IMR-90 (cell line): ENCODE measurements around the gene IL16. TPM values are rescaled to one million over a fixed set of nuclear protein-coding genes. Genes with fewer than 3 reads are reported as not detected.

ENCODE experiments used
- ATAC-seq: fragments of 200-7000 bp; cut with Tn5 transposase; 2 replicates; pipeline ENCODE4 v1.9.1; 2020; ENCODE audit warnings: low read depth, mild to moderate bottlenecking, moderate library complexity
- BruUV-seq: library from RNA; stranded (reverse); fragments of 400-500 nt; replicated peaks from 2 replicates; lab custom pipeline; 2021; lab: Mats Ljungman, UMichigan
- CTCF ChIA-PET: fragments of 300-600 bp; formaldehyde crosslinking; extraction: SDS; loops from one replicate; lab custom pipeline; 2021; ENCODE audit warnings: antibody characterized with exemption; lab: Yijun Ruan, JAX
- POLR2A ChIA-PET: fragments of 300-600 bp; sonication (Branson Sonifier 250); formaldehyde crosslinking; loops from one replicate; lab custom pipeline; 2022; ENCODE audit warnings: antibody characterized with exemption; ENCODE audit not compliant: unreplicated experiment; lab: Charles Lee
- DNase-seq: peaks from one replicate; pipeline ENCODE4 v3.0.0; 2013
- H2AFZ ChIP-seq: replicated peaks from 2 replicates; pipeline ENCODE3; 2013; ENCODE audit warnings: low read length, mild to moderate bottlenecking; ENCODE audit not compliant: poor library complexity
- H2AK5ac ChIP-seq: 2 replicates; pipeline ENCODE4 v1.6.1; 2013; ENCODE audit warnings: low read depth, low read length, inconsistent platforms
- H2AK9ac ChIP-seq: replicated peaks from 2 replicates; pipeline ENCODE3; 2013; ENCODE audit warnings: mild to moderate bottlenecking, low read depth, low read length, moderate library complexity; ENCODE audit not compliant: poor library complexity
- H2BK120ac ChIP-seq: 2 replicates; pipeline ENCODE4 v1.6.1; 2013; ENCODE audit warnings: low read depth, low read length, inconsistent platforms
- H2BK15ac ChIP-seq: 3 replicates; pipeline ENCODE4 v1.6.1; 2013; ENCODE audit warnings: low read depth, low read length, inconsistent platforms
- H2BK20ac ChIP-seq: 2 replicates; pipeline ENCODE4 v1.6.1; 2013; ENCODE audit warnings: low read depth, mild to moderate bottlenecking, inconsistent platforms, low read length, moderate library complexity
- H2BK5ac ChIP-seq: 2 replicates; pipeline ENCODE4 v1.6.1; 2013; ENCODE audit warnings: mild to moderate bottlenecking, low read depth, low read length, inconsistent platforms; ENCODE audit not compliant: poor library complexity, severe bottlenecking
- H3K14ac ChIP-seq: replicated peaks from 2 replicates; pipeline ENCODE4 v1.6.1; 2013; ENCODE audit warnings: low read depth, low read length, inconsistent platforms
- H3K18ac ChIP-seq: 2 replicates; pipeline ENCODE4 v1.6.1; 2013; ENCODE audit warnings: low read depth, low read length, control low read depth
- H3K23ac ChIP-seq: 2 replicates; pipeline ENCODE4 v1.6.1; 2013; ENCODE audit warnings: low read depth, low read length, inconsistent platforms
- H3K27ac ChIP-seq: 2 replicates; pipeline ENCODE4 v1.5.1; 2013; ENCODE audit warnings: mild to moderate bottlenecking, control low read depth, low read length; ENCODE audit not compliant: insufficient read depth
- H3K27me3 ChIP-seq: 2 replicates; pipeline ENCODE4 v1.6.1; 2013; ENCODE audit warnings: low read length; ENCODE audit not compliant: control insufficient read depth, insufficient read depth
- H3K36me3 ChIP-seq: 2 replicates; pipeline ENCODE4 v1.6.1; 2013; ENCODE audit warnings: low read length, mixed read lengths; ENCODE audit not compliant: control insufficient read depth, insufficient read depth
- H3K4ac ChIP-seq: 2 replicates; pipeline ENCODE4 v1.6.1; 2013; ENCODE audit warnings: low read depth, low read length, inconsistent platforms
- H3K4me1 ChIP-seq: 2 replicates; pipeline ENCODE4 v1.6.1; 2013; ENCODE audit warnings: low read length, mixed read lengths; ENCODE audit not compliant: control insufficient read depth, insufficient read depth
- H3K4me2 ChIP-seq: 2 replicates; pipeline ENCODE4 v1.6.1; 2013; ENCODE audit warnings: low read depth, mild to moderate bottlenecking, control low read depth, low read length, moderate library complexity
- H3K4me3 ChIP-seq: 2 replicates; pipeline ENCODE4 v1.5.1; 2013; ENCODE audit warnings: low read depth, mild to moderate bottlenecking, control low read depth, low read length, moderate library complexity; ENCODE audit not compliant: insufficient read depth
- H3K56ac ChIP-seq: 2 replicates; pipeline ENCODE4 v1.6.1; 2013; ENCODE audit warnings: low read length, inconsistent platforms; ENCODE audit not compliant: insufficient read depth; ENCODE audit errors: extremely low read depth
- H3K79me1 ChIP-seq, 2 experiments: 2 replicates each; pipeline ENCODE4 v1.6.1; 2013; ENCODE audit warnings: low read length in 2 of 2, inconsistent platforms in 1 of 2, low read depth in 1 of 2
- H3K9ac ChIP-seq: 2 replicates; pipeline ENCODE4 v1.6.1; 2013; ENCODE audit warnings: low read depth, low read length, control low read depth
- H3K9me1 ChIP-seq: 2 replicates; pipeline ENCODE4 v1.6.1; 2013; ENCODE audit warnings: low read length, inconsistent platforms; ENCODE audit not compliant: insufficient read depth
- H3K9me3 ChIP-seq: 2 replicates; pipeline ENCODE4 v1.6.1; 2013; ENCODE audit warnings: low read length; ENCODE audit not compliant: control insufficient read depth, insufficient read depth
- H4K20me1 ChIP-seq: 2 replicates; pipeline ENCODE4 v1.6.1; 2013; ENCODE audit warnings: low read length, inconsistent platforms; ENCODE audit not compliant: insufficient read depth
- H4K5ac ChIP-seq: 2 replicates; pipeline ENCODE4 v1.6.1; 2013; ENCODE audit warnings: mild to moderate bottlenecking, low read depth, low read length, control low read depth
- H4K8ac ChIP-seq, 2 experiments: 2 replicates each; pipeline ENCODE4 v1.6.1; 2013; ENCODE audit warnings: low read depth in 2 of 2, low read length in 2 of 2, control low read depth in 1 of 2, inconsistent platforms in 1 of 2
- H4K91ac ChIP-seq: 2 replicates; pipeline ENCODE4 v1.6.1; 2013; ENCODE audit warnings: low read depth, low read length, inconsistent platforms; ENCODE audit not compliant: insufficient read depth
- BHLHE40 ChIP-seq: fragments of 150-350 bp; IDR thresholded peaks from 2 replicates; pipeline ENCODE4 v1.6.1; 2016; ENCODE audit warnings: mild to moderate bottlenecking, low read depth, low read length
- CHD1 ChIP-seq: IDR thresholded peaks from 2 replicates; pipeline ENCODE4 v1.6.1; 2012; ENCODE audit warnings: low read depth, low read length, improper control_type of control experiment
- FOS ChIP-seq: fragments of 150-350 bp; IDR thresholded peaks from 2 replicates; pipeline ENCODE4 v1.6.1; 2016; ENCODE audit warnings: low read depth, low read length
- MAFK ChIP-seq: IDR thresholded peaks from 2 replicates; pipeline ENCODE4 v1.6.1; 2012; ENCODE audit warnings: low read depth, low read length, improper control_type of control experiment
- MAZ ChIP-seq: IDR thresholded peaks from 2 replicates; pipeline ENCODE4 v1.6.1; 2012; ENCODE audit warnings: low read depth, mild to moderate bottlenecking, low read length, improper control_type of control experiment, moderate library complexity, borderline replicate concordance
- POLR2A ChIP-seq: IDR thresholded peaks from 2 replicates; pipeline ENCODE4 v1.6.1; 2012; ENCODE audit warnings: mild to moderate bottlenecking, low read depth, low read length
- RFX5 ChIP-seq: IDR thresholded peaks from 2 replicates; pipeline ENCODE4 v1.8.0; 2012; ENCODE audit warnings: low read depth, mild to moderate bottlenecking, low read length, moderate library complexity
- WGBS, 2 experiments: methylation state at CpG; one replicate each; pipeline versions ENCODE4 v1.1.5 to v1.1.7; 2013; ENCODE audit warnings: missing lambda C conversion rate in 2 of 2; ENCODE audit not compliant: insufficient read length in 1 of 2; ENCODE audit errors: extremely low coverage in 2 of 2; 5-methylcytosine and 5-hydroxymethylcytosine counted together
- dilution Hi-C: fragments of 300-500 bp; cut with HindIII; formaldehyde crosslinking; loops from one replicate; pipeline ENCODE4 v1.14.3; 2018; ENCODE audit warnings: low sequenced_read_pairs; ENCODE audit not compliant: unreplicated experiment
- in situ Hi-C: fragments of 300-500 bp; cut with MboI; formaldehyde crosslinking; loops from 3 replicates; pipeline ENCODE4 v1.14.3; 2019; ENCODE audit warnings: low sequenced_read_pairs, inconsistent platforms, mixed read lengths
- intact Hi-C: fragments of 100-400 bp; cut with micrococcal nuclease; formaldehyde crosslinking; loops from 2 replicates; pipeline ENCODE4 v1.10.0; 2022
- polyA plus RNA-seq, 3 experiments: library from polyadenylated mRNA; depleted of rRNA; stranded (reverse); fragments of >200 nt; gene quantifications; 2 replicates each; pipeline ENCODE4 v1.2.3, GENCODE V29; 2012; ENCODE audit warnings: low replicate concordance in 1 of 3
- total RNA-seq: library from RNA; depleted of rRNA; stranded (reverse); fragments of >200 nt; gene quantifications from 2 replicates; pipeline ENCODE4 v1.2.3, GENCODE V29; 2012
- TF ChIP-seq, protein P1 (sequence below): fragments of 150-350 bp; IDR thresholded peaks from 2 replicates; pipeline ENCODE4 v1.6.1; 2017; ENCODE audit warnings: mild to moderate bottlenecking, antibody characterized with exemption, low read length, low read depth

The IL16 gene
- total and polyA plus RNA-seq, 2 of the 4 experiments (the other 2 are of a cell fraction), result 0.18 to 0.27 TPM

DNA sequence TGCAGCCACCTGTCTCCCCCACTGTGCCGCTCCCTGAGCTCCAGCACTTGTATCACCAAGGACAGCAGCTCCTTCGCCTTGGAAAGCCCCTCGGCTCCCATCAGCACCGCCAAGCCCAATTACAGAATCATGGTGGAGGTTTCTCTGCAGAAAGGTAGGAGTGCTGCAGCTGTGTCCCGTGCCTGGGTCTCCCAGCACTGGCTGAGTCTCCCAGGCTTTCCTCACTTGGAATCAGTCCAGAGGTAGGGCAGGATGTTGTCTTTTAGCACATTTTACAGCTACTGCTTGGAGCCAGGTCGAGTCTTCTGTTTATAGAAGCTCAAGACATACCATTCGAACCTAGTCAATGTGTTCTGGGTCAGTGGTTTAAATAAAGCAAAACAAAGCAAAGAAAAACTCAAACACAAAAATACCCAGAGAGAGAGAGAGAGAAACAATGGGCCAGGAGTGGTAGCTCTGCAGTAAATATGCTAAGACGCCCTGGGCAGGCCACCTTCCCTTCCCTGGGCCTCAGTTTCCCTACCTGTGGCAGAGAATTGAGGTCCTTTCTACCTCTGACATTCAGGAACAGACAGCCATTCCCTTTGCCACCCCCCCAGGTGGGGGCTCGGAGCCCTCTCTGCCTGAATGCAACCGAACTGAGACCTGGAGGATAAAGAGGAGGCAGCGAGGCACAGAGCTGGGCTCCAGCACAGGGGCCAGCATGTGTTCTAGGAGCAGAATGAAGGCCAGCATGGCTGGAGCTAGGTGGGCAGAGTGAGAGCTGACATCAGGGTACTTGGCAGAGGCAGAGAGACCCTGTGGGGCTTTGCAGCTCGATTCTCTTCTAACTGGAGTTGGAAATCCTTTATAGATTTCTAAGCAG, 83.2 kb downstream of the IL16 start (continued):
- no peak for TF ChIP-seq POLR2A

- no peak overlapping the region for H3K4me2 ChIP-seq
- no peak overlapping the region for H3K4ac ChIP-seq
- H3K9ac ChIP-seq, result no peak overlapping the region
- H2BK15ac ChIP-seq, result no peak overlapping the region
- in situ Hi-C loops (loop anchor here (5.0 kb wide), 1 partner anchor 121 kb away; no protein-coding TSS in a partner anchor), dilution Hi-C loops (no loop called here), intact Hi-C loops (no loop called here)
- no peak for DNase-seq
- no peak overlapping the region for H3K27ac ChIP-seq
- H4K91ac ChIP-seq, result no peak overlapping the region
- no peak overlapping the region for H3K56ac ChIP-seq
- H3K36me3 ChIP-seq, result peaks cover 23% of the 10 kb centered on the region; the same call in 1 of the 2 replicates
- H2BK5ac ChIP-seq, result no peak overlapping the region
- H3K14ac ChIP-seq, result no peak overlapping the region
- TF ChIP-seq RFX5 (no peak), POLR2A (no peak), FOS (no peak), MAFK (peak; percentile 73), CHD1 (no peak), BHLHE40 (no peak), MAZ (no peak)
- TF ChIP-seq, protein P1, sequence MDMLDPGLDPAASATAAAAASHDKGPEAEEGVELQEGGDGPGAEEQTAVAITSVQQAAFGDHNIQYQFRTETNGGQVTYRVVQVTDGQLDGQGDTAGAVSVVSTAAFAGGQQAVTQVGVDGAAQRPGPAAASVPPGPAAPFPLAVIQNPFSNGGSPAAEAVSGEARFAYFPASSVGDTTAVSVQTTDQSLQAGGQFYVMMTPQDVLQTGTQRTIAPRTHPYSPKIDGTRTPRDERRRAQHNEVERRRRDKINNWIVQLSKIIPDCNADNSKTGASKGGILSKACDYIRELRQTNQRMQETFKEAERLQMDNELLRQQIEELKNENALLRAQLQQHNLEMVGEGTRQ, result no peak
- ATAC-seq, result no peak
- no peak overlapping the region for H3K18ac ChIP-seq
- peaks cover 3% of the 10 kb centered on the region; the same call in 1 of the 2 replicates for H3K9me3 ChIP-seq
- H3K4me3 ChIP-seq, result no peak overlapping the region
- no peaks in the 10 kb centered on the region for H3K9me1 ChIP-seq
- POLR2A ChIA-PET, result no interaction called here
- no peak overlapping the region for H2AK9ac ChIP-seq
- H4K8ac ChIP-seq, result no peak overlapping the region
- H2BK20ac ChIP-seq, result no peak overlapping the region
- no TSS peak for BruUV-seq
- H3K79me1 ChIP-seq, result no peaks in the 10 kb centered on the region
- H2AFZ ChIP-seq, result no peak overlapping the region
- no peaks in the 10 kb centered on the region for H4K20me1 ChIP-seq
- peaks cover 2% of the 10 kb centered on the region; the same call in 1 of the 2 replicates for H3K4me1 ChIP-seq
- 63% methylated on average over 4 of the region's 8 CpGs; no CpG with 5 or more reads in 1 of the 2 experiments for WGBS, 2 experiments
- no peaks in the 10 kb centered on the region for H3K27me3 ChIP-seq
- CTCF ChIA-PET, result interaction anchor here (3.0 kb wide), 1 partner anchor 15 kb away, joined by 13 read pairs; no protein-coding TSS in a partner anchor
- H3K23ac ChIP-seq, result no peak overlapping the region
- no peak overlapping the region for H4K5ac ChIP-seq
- H2BK120ac ChIP-seq, result no peak overlapping the region
- H2AK5ac ChIP-seq, result no peak overlapping the region
Measured at GRCh38 chr15:81280696-81281455, 84.2 kb downstream of the IL16 start.
